ENCODE results near the gene PIN4. TPM values are rescaled to one million over a fixed set of nuclear protein-coding genes. Genes with fewer than 3 reads are reported as not detected.
"Not testable (repeated sequence)": the region's sequence is repeated elsewhere in the genome, so short reads cannot be mapped to it uniquely, and the experiment has no call there.

PIN4 gene
- total RNA-seq, 2 experiments from 2014 or later: 9.3 to 9.5 TPM

DNA sequence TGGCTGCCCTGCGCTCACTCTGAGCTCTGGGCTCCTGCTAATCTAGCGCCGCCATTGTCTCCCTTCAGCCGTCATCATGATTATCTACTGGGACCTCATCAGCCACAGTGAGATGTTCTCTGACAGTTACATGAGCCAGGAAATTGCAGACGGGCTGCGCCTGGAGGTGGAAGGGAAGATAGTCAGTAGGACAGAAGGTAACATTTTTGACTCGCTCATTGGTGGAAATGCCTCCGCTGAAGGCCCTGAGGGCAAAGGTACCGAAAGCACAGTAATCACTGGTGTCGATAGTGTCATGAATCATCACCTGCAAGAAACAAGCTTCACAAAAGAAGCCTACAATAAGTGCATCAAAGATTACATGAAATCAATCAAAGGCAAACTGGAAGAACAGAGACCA lies 21.8 kb upstream of the PIN4 start:
- peaks cover 6% of the 10 kb centered on the region for H3K27me3 Mint-ChIP-seq
- no peaks in the 10 kb centered on the region for H3K4me1 Mint-ChIP-seq
- ATAC-seq (ENCODE audit: low read depth) (no peak), DNase-seq (no peak)
- no peaks in the 10 kb centered on the region for H3K36me3 Mint-ChIP-seq
- H3K9me3 Mint-ChIP-seq: no peaks in the 10 kb centered on the region
- H3K4me3 Mint-ChIP-seq: no peak overlapping the region
- H3K27ac Mint-ChIP-seq: no peak overlapping the region
- POLR2A ChIA-PET: no interaction called here

DNA sequence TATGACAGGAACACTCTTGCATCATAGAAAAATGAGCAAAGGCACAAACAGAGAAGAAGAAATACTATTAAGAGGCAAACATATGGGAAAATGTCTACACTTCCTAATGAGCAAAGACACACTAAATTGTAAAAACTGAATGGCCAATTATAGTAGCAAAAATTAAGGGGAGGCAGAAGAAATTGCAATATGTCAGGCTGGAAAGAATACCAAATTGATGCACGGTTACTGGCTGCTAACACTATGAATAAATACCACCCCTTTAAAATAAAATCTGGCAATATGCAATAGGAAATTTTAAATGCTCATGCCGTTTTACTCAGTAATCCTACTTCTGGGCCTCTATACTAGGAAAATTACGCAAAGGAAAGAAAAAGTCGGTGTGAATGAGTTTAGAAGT lies 16.0 kb upstream of the PIN4 start:
- POLR2A ChIA-PET: no interaction called here
- H3K27me3 Mint-ChIP-seq: peaks cover 2% of the 10 kb centered on the region
- H3K4me1 Mint-ChIP-seq: peaks cover 2% of the 10 kb centered on the region
- H3K9me3 Mint-ChIP-seq: no peaks in the 10 kb centered on the region
- no peaks in the 10 kb centered on the region for H3K36me3 Mint-ChIP-seq
- no peak overlapping the region for H3K27ac Mint-ChIP-seq
- DNase-seq (no peak), ATAC-seq (ENCODE audit: low read depth) (no peak)
- no peak overlapping the region for H3K4me3 Mint-ChIP-seq

DNA sequence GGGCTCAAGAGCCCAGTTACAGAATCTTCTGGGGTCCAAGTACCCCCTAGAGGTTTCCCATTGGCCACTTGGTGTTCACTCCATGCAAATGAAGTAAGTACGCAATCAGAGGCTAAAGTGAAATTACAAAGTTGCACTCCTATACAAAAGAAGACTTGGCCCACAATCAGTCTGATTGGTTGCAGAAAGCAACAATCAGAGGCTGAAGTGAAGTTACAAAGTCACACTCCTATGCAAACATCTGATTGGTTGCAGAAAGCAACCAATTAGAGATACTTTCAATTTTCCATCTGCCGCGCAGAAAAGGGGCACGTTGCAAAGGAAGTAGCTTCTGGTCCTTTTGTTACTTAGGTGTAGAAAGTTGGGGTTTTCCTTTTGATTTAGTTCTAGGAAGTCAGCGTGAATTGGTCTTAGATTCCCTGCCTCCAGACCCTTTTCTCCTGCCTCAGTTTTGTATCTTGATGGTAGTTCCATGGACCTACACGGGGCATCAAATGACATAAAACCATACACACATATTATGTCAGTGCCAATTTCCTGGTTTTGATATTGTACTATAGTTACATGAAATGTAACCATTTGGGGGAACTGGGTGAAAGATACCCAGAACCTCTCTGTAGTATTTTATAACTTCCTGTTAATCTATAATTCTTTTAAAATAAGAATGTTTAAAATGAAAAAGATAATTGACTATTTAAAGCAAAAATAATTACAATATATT lies 12.4 kb upstream of the PIN4 start:
- Mint-ChIP-seq H3K27me3 (peaks cover 2% of the 10 kb centered on the region), H3K4me3 (peak overlapping the region; percentile 78), H3K27ac (peak overlapping the region; percentile 93), H3K9me3 (no peaks in the 10 kb centered on the region), H3K36me3 (no peaks in the 10 kb centered on the region), H3K4me1 (peaks cover 2% of the 10 kb centered on the region)
- POLR2A ChIA-PET: interaction anchor here (1.6 kb wide), 1 partner anchor 12 kb away, joined by 8 read pairs; the partner anchor contains the start of gene PIN4
- DNase-seq (no peak), ATAC-seq (ENCODE audit: low read depth) (peak; percentile 91)

DNA sequence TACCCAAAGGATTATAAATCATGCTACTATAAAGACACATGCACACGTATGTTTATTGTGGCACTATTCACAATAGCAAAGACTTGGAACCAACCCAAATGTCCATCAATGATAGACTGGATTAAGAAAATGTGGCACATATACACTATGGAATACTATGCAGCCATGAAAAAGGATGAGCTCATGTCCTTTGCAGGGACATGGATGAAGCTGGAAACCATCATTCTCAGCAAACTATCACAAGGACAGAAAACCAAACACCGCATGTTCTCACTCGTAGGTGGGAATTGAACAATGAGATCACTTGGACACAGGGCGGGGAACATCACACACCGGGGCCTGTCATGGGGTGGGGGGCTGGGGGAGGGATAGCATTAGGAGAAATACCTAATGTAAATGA lies 5.3 kb upstream of the PIN4 start:
- DNase-seq; H3K9me3 Mint-ChIP-seq; H3K4me3 Mint-ChIP-seq; H3K27me3 Mint-ChIP-seq; POLR2A ChIA-PET; H3K36me3 Mint-ChIP-seq; ATAC-seq (ENCODE audit: low read depth); H3K4me1 Mint-ChIP-seq; H3K27ac Mint-ChIP-seq: not testable (repeated sequence)

DNA sequence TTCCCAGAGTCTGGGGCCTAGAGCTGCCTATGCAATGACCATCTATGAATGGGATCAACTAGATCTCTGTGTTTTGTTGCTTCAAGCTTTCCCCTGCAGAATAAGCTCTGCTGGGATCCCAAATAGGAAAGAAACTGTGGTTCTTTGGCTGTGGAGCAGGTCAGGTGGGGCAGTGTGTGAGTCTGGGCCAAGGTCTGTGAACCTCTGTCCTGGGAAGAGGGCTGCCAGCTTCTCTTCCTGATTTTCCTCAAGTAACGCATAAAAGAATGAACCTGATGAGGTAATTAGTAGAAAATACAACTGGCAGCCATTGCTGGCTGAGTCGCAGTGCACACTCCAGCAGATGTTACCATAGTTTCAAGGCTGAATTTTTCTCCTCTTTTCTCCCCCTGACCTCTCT lies 4.6 kb upstream of the PIN4 start:
- Mint-ChIP-seq H3K4me3 (no peak overlapping the region), H3K36me3 (no peaks in the 10 kb centered on the region), H3K27ac (no peak overlapping the region), H3K27me3 (no peaks in the 10 kb centered on the region), H3K9me3 (no peaks in the 10 kb centered on the region), H3K4me1 (peaks cover 4% of the 10 kb centered on the region)
- ATAC-seq (ENCODE audit: low read depth) (no peak), DNase-seq (no peak)
- POLR2A ChIA-PET: no interaction called here

DNA sequence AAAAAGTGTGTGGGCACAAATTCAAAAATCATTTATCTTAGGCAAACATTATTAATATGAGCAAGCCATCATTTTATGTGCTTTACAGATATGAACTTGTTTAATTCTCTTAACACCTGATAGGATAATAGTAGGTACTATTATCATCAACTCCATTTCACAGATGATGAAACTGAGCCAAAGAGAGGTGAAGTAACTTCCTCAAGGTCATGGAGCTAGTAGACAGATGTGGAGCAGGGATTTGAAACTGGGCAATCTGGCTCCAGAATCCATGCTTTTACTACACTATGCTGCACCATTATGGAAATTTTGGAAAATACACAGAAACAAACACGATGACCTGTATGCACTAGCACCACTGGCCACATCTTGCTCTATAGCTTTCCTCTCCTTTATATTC lies 1.0 kb upstream of the PIN4 start:
- no peaks in the 10 kb centered on the region for H3K9me3 Mint-ChIP-seq
- H3K4me3 Mint-ChIP-seq: no peak overlapping the region
- H3K27ac Mint-ChIP-seq: no peak overlapping the region
- H3K4me1 Mint-ChIP-seq: peaks cover 9% of the 10 kb centered on the region
- ATAC-seq (ENCODE audit: low read depth) (no peak), DNase-seq (no peak)
- H3K27me3 Mint-ChIP-seq: no peaks in the 10 kb centered on the region
- peaks cover 4% of the 10 kb centered on the region for H3K36me3 Mint-ChIP-seq
- POLR2A ChIA-PET: interaction anchor here (1.4 to 2.4 kb wide), 5 partner anchors 11 to 987 kb away, joined by 3 to 13 read pairs (median 8); partner anchors contain the start of genes ERCC6L and RPS4X

DNA sequence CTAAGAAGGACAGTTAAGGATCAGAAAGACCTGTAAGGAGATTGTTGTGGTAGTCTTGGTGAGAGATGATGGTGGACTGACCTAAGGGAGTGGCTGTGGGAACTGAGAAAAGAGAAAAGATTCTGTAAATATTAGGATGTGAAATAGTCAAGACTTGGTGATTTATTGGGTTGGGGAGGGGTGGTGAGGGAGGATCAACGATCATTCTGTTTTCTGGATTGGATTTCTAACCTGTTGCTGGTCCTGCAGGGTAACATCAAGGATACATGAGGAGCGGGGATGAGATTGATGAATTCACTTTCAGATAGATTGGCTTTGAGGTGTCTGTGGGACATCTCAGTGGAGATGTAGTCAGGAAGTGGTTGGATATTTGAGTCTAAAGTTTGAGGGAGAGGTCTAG lies 1.4 kb downstream of the PIN4 start:
- ATAC-seq (ENCODE audit: low read depth) (no peak), DNase-seq (no peak)
- Mint-ChIP-seq H3K36me3 (peaks cover 5% of the 10 kb centered on the region), H3K27me3 (no peaks in the 10 kb centered on the region), H3K4me1 (peaks cover 9% of the 10 kb centered on the region), H3K27ac (no peak overlapping the region), H3K9me3 (no peaks in the 10 kb centered on the region), H3K4me3 (no peak overlapping the region)
- POLR2A ChIA-PET: no interaction called here

DNA sequence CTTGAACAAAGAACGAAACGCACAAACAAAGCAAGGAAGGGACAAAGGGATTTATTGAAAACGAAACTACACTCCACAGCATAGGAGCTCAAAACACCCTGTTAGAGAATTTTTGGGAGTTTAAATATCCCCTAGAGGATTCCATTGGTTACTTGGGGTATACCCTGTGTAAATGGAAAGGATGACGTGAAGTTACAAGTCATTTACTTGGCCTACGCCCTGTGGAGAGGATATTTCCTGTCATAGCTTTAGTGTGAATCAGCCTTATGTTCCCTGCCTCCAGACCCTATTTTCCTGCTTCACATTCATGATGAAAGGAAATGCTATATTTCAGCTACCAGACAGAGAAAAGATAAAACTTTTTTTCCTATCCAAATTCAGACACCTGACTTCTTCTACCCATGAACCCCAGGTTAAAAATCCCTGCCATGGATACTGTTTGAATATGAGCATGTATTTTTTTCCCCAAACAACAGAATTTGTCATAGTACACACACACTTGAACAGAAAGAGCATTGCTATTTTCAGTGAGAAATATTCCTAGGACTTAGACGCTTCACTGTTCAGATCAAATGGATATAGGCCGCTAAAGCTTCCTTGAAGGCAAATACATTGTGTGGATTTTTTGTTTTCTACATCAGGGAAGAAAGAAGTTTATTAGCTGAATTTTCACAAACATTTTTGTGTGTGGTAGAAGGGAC lies 20.4 kb downstream of the PIN4 start:
- no peak overlapping the region for H3K27ac Mint-ChIP-seq
- H3K36me3 Mint-ChIP-seq: peaks cover 13% of the 10 kb centered on the region
- H3K4me3 Mint-ChIP-seq: no peak overlapping the region
- no peak for ATAC-seq (ENCODE audit: low read depth)
- H3K27me3 Mint-ChIP-seq: no peaks in the 10 kb centered on the region
- H3K4me1 Mint-ChIP-seq: no peaks in the 10 kb centered on the region
- POLR2A ChIA-PET: no interaction called here
- DNase-seq: no peak
- H3K9me3 Mint-ChIP-seq: no peaks in the 10 kb centered on the region

DNA sequence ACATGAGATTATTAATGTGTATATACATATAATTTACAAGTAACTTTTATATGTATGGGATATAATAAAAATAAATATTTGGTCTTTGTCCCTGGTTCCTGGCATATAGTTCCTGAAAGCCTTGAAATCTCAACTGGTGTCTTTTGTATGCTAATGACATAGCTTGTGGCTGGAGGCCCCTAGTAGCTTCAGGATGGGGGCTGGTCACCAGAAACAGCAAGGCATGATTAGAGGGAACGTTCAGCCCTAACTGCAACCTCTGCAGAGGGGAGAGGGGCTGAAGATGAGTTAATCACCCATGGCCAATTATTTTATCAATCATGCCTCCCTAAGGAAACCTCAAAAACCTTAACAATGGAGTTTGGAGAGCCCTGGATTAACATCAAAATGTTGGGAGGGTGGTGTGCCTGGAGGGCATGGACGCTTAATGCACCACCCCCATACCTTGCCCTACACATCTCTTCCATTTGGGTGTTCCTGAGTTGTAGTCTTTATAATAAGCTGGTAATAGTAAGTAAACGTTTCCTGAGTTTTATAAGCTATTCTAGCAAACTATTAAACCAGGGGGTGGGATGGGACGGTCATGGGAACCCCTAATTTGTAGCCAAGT lies 21.3 kb downstream of the PIN4 start:
- no peaks in the 10 kb centered on the region for H3K27me3 Mint-ChIP-seq
- DNase-seq: no peak
- no peaks in the 10 kb centered on the region for H3K4me1 Mint-ChIP-seq
- H3K9me3 Mint-ChIP-seq: no peaks in the 10 kb centered on the region
- ATAC-seq (ENCODE audit: low read depth): no peak
- POLR2A ChIA-PET: no interaction called here
- H3K27ac Mint-ChIP-seq: no peak overlapping the region
- no peak overlapping the region for H3K4me3 Mint-ChIP-seq
- peaks cover 18% of the 10 kb centered on the region for H3K36me3 Mint-ChIP-seq

DNA sequence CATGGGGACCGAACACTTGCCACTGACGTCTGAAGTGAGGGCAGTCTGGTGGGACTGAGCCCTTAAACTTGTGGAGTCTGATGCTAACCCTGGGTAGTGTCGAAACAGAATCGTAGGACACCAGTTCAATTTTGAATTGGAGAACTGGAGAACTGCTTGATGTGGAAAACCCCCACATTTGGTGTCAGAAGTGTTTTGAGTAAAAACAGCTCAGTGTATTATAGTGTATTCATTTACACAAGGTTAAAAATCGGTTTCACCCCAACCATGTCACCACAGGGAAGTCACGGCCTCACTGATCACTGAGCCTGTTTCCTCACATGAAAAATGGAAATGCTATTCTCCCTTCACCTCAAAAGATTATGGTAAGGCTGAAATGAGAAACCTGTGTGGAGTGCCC lies 21.9 kb downstream of the PIN4 start:
- Mint-ChIP-seq H3K27me3 (no peaks in the 10 kb centered on the region), H3K27ac (no peak overlapping the region), H3K9me3 (no peaks in the 10 kb centered on the region), H3K4me1 (no peaks in the 10 kb centered on the region), H3K36me3 (peaks cover 22% of the 10 kb centered on the region), H3K4me3 (no peak overlapping the region)
- POLR2A ChIA-PET: no interaction called here
- no peak for DNase-seq
- ATAC-seq (ENCODE audit: low read depth): no peak

DNA sequence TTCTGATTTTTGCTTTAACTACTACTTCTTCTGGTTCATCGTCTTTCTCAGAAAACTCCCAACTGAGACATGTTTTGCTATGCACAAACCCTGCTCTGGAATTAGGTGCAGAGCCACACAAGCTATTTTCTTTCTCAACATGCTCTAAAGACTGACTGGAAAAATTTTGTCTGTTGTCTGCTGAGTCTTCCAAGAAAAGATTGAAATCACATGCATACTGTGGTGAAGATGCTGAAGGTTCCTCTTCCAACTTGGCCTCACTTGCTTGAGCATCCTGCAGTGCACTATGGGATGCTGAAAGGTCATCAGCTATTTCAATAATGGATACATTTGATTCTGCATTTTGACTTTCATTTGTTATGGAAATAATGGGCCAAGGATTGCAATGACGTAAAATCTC lies 24.1 kb downstream of the PIN4 start:
- Mint-ChIP-seq H3K9me3 (no peaks in the 10 kb centered on the region), H3K36me3 (peaks cover 28% of the 10 kb centered on the region), H3K4me3 (no peak overlapping the region), H3K4me1 (no peaks in the 10 kb centered on the region), H3K27me3 (no peaks in the 10 kb centered on the region), H3K27ac (no peak overlapping the region)
- no peak for ATAC-seq (ENCODE audit: low read depth)
- no peak for DNase-seq
- POLR2A ChIA-PET: no interaction called here

DNA sequence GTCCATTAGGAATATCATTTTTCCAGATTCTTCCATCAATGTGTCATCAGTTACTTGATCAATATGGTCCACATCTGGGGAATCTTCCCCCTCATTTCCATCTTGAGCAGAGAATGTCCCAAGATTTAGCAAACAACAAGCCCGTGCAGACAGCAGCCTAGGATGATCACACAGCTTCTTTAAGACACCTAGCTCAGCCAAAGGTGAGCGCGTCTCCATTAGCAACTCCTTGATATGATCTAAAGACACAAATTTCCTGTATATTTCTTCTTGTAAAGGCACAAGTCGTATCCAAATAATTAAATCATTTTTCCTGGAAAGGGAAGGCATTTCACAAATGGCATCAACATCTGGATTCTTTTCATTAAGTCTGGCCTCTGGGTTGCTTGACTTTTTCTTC lies 25.8 kb downstream of the PIN4 start:
- POLR2A ChIA-PET: no interaction called here
- peaks cover 32% of the 10 kb centered on the region for H3K36me3 Mint-ChIP-seq
- H3K27me3 Mint-ChIP-seq: no peaks in the 10 kb centered on the region
- ATAC-seq (ENCODE audit: low read depth): no peak
- no peak overlapping the region for H3K4me3 Mint-ChIP-seq
- H3K4me1 Mint-ChIP-seq: no peaks in the 10 kb centered on the region
- no peak overlapping the region for H3K27ac Mint-ChIP-seq
- H3K9me3 Mint-ChIP-seq: no peaks in the 10 kb centered on the region
- DNase-seq: no peak

DNA sequence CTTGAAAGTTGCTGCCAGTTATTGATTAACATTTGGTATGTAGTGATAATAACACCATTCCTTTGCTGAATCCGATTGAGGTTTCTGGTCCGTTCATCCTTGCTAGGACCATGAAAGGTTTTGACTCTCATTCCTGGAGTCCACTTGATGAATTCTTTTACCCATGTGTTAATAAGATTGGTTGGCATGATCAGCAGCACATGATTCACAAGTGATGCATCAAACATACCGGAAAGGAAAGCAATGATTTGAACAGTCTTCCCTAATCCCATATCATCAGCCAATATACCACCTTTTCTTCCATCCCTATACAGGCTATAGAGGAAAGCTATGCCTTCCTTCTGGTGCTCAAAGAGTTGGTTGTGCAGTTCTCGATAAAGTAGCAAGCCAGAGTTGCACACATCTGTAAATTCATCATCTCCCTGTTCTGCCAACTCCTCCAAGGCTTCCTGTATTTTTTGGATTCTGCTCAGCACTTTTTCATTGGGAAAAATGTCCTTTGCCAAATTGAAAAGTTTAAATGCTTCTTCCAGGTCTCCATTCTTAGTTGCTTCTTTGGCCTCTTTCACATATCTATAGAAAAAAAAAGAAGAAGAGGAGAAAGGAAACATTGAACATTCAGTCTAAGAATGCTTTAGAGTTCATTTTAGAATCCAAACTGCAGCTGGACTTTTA lies 26.7 kb downstream of the PIN4 start:
- H3K4me1 Mint-ChIP-seq: no peaks in the 10 kb centered on the region
- H3K4me3 Mint-ChIP-seq: no peak overlapping the region
- H3K27ac Mint-ChIP-seq: no peak overlapping the region
- DNase-seq: no peak
- POLR2A ChIA-PET: no interaction called here
- ATAC-seq (ENCODE audit: low read depth): no peak
- H3K27me3 Mint-ChIP-seq: no peaks in the 10 kb centered on the region
- H3K9me3 Mint-ChIP-seq: no peaks in the 10 kb centered on the region
- H3K36me3 Mint-ChIP-seq: peaks cover 32% of the 10 kb centered on the region
